Measurements from ENCODE around the gene PGK1. TPM values are rescaled to one million over a fixed set of nuclear protein-coding genes. Genes with fewer than 3 reads are reported as not detected.
"Not testable (repeated sequence)": the region's sequence is repeated elsewhere in the genome, so short reads cannot be mapped to it uniquely, and the experiment has no call there.

PGK1 gene
- total RNA-seq (2014; rRNA removed; shearing (Covaris generic)): 569 and 625 TPM in 2 replicates

DNA sequence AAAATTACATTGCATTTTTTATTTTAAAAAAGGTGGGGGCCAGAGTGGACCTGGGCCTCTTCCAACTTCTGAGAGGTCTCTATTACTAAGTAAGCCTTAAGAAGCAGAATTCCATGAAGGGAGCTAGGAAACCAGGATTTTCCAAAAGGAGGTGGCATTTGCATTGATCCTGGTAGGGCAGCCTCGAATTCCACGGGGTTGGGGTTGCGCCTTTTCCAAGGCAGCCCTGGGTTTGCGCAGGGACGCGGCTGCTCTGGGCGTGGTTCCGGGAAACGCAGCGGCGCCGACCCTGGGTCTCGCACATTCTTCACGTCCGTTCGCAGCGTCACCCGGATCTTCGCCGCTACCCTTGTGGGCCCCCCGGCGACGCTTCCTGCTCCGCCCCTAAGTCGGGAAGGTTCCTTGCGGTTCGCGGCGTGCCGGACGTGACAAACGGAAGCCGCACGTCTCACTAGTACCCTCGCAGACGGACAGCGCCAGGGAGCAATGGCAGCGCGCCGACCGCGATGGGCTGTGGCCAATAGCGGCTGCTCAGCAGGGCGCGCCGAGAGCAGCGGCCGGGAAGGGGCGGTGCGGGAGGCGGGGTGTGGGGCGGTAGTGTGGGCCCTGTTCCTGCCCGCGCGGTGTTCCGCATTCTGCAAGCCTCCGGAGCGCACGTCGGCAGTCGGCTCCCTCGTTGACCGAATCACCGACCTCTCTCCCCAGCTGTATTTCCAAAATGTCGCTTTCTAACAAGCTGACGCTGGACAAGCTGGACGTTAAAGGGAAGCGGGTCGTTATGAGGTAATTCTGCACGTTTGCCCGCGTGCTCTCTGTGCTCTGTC is at the start of gene PGK1:
Gene PGK1 (plus strand): TSS at position 626 of the 824 bp plus-strand sequence. CDS start 93 bp downstream, at position 719.
- peak; percentile 97 for DNase-seq (ENCODE audit: low spot score)

DNA sequence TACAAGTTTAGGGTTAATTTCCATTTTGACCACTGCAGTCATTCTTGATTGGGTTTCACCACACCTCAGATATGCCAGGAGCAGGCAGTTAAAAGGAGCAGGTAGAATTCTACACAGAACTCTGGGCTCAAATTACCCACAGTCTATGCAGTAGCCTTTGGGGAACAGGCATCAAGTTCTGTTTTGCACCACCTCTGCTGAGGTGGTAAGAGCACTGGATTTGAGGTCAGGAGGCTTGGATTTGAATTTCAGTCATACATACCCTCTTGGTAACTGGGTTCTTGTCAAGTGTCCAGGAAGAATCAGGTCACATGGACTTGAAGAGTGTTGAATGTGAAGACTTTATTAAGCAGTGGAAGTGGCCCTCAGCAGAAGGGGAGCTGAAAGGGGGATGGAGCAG is 40.4 kb upstream of the PGK1 start:
- no peak for DNase-seq (ENCODE audit: low spot score)

DNA sequence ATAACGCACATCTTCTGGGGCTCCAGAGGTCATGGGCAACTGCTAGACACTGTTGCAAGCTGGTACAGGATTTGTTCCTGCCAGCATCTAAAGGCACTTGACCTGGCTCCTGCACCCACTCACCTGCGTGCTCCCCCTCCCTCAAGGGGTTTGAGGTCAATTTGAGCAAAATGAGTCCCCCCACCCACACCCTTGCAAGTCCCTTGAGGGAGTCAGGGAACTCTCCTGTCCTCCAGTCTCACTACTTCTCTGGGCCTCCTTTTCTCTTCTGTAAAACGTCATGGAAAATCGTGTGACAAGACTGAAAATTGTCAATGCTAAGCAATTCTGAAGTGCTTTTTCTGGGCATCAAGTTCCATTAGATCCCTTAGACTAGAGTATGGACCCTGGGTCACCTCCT is 39.9 kb upstream of the PGK1 start:
- DNase-seq (ENCODE audit: low spot score): no peak

DNA sequence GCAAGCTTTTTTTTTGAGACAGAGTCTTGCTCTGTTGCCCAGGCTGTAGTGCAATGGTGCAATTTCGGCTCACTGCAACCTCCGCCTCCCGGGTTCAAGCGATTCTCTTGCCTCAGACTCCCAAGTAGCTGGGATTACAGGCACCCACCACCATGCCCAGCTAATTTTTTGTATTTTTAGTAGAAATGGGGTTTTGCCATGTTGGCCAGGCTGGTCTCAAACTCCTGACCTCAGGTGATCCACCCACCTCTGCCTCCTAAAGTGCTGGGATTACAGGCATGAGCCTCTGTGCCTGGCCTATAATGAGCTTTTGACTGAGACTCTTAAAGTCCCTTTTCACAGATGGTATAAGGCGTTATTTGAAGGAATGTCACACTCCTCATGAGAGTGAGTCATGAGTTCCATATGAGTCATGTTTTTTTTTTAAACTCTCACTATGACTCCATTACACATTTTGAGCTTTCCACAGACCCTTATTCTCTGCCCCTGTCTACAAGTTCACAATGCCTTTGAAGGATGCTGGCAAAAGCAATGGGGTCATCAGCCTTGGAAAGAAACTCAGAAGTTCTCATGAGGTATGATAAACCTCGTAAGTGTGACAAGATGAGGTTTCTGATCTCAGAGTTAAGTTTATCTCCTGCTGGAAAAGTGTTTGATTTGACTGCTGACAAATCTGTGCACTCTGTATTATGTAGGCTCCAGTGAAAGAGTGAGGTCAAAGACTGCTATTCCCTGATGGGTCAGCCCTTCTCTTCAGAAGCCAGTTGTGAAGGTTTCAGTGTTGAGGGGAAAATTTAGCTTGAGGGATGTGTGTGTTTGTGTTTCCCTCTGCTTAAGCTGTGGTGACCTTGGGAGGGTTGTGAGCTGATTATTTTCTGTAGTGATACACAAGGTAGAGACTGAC is 39.1 kb upstream of the PGK1 start:
- DNase-seq (ENCODE audit: low spot score): peak; percentile 58

DNA sequence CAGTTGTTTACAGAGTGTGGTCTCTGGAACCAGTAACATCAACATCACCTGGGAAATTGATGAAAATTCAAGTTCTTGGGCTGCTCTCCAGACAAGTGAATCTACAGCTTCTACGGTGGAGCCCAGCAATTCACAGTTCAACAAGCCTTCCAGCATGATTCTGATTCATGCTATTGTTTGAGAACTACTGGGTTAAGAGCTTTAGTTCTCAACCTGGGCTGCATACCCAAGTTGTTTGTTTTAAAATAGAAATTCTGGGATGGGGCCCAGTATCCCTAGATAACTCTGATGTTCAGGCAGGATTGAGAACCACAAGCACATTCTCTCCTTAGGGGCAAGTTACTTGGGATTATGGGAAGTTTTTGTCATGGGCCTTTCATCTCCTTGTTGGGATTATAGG is 37.9 kb upstream of the PGK1 start:
- peak; percentile 4 for DNase-seq (ENCODE audit: low spot score)

DNA sequence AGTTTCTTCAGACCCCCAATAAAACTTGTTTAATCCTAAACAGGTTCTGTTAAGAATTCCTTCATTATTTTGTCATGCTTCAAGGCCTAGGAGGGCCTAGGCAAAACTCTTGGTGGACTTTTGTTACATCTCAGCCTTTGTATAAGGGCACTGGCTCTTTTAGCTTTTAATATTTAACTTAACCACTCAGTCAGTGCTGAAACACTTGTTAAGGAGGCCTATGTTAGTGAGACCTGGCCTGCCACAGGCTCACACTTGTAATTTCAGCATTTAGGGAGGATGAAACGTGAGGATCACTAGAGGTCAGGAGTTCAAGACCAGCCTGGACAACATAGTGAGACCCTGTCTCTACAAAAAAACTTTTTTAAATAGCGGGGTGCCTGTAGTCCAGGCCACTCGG is 32.7 kb upstream of the PGK1 start:
- DNase-seq (ENCODE audit: low spot score): no peak

DNA sequence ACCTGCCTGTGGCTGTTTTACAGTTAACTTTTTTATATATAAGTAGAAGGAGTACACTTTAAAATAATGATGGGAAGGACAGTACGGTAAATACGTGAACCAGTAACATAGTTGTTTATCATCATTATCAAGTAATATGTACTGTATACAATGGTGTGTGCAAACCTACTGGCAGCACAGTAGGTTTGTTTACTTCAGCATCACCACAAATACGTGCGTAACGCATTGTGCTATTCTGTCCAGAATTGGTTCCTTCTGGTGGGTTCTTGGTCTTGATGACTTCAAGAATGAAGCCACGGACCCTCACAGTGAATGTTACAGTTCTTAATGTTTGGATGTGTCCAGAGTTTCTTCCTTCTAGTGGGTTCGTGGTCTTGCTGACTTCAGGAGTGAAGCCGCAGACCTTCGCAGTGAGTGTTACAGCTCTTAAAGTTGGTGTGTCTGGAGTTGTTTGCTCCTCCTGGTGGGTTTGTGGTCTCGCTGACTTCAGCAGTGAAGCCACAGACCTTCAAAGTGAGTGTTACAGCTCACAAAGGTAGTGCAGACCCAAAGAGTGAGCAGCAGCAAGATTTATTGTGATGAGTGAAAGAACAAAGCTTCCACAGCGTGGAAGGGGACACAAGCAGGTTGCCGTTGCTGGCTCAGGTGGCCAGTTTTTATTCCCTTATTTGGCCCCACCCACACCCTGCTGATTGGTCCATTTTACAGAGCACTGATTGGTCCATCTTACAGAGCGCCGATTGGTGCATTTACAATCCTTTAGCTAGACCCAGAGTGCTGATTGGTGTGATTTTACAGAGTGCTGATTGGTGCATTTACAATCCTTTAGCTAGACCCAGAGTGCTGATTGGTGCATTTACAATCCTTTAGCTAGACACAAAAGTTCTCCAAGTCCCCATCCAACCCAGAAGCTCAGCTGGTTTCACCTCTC is 30.6 kb upstream of the PGK1 start:
- not testable (repeated sequence) for DNase-seq (ENCODE audit: low spot score)

DNA sequence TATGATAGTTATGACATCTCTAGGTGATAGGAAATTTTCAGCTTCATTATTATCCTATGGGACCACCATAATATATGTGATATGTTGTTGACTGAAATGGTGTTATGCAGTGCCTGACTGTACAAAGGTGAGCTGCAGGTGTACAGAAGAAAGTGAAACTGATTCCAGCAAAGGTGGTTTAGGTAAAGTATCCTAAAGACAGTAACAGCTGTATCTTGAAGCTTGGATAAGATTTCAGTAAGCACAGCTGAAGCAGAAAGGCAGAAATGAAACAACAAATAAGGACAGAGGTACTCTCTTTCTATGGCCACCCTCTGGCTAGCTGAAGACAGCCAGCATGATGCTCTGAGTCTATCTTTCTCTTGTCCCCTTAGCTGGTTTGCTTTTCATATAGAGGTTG is 30.0 kb upstream of the PGK1 start:
- no peak for DNase-seq (ENCODE audit: low spot score)

DNA sequence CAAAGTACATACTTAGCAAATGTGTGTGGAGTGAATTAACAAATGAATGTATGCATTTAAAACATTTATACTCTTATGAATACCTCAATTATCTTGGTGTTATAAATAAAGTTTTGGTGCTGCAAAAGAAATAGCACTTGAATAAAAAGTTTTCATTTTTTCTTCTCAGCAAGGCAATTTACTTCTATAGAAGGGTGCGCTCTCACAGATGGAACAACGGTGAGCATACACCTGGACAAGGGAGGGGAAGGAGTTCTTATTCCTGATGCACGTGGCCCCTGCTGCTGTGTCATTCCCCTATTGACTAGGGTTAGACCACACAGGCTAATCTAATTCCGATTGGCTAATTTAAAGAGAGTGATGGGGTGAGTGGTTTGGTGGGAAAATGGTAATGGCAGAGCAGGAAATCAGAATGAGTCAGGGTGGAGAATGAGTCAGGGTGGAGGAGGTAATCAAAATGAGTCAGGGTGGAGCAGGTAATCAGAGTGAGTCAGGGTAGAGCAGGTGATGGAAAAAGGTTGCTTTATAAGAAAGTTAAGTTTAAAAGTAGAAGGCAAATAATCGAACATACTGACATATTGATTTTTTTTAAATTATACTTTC is 28.2 kb upstream of the PGK1 start:
- DNase-seq (ENCODE audit: low spot score): no peak

DNA sequence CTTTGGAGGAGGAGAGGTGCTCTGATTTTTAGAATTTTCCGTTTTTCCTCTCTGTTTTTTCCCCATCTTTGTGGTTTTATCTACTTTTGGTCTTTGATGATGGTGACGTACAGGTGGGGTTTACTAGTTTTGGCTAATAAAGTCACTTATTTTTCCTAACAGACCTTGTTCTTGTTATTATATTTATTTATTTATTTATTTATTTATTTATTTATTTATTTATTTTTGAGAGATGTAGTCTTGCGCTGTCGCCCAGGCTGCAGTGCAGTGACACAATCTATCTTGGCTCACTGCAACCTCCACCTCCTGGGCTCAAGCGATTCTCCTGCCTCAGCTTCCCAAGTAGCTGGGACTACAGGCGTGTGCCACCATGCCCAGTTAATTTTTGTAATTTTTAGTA is 22.6 kb upstream of the PGK1 start:
- not testable (repeated sequence) for DNase-seq (ENCODE audit: low spot score)

DNA sequence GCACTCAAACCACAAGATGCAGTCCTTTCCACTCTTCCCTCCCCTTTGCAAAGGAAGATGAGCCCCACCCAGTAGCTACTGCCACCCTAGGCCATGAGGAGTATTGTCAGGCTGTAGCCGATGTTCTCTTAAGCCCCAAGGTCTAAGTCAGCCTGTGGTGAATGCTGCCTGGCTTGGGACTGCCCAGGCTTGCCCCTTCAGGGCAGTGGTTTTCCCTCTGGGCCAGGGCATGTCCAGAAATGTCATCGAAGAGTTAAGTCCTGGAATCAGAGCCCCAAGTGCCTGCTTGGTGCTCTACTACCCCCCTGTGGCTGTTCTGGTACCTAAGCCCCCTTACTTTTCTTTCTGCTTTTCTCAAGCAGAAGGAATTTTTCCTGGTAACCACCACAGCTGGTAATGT is 11.8 kb upstream of the PGK1 start:
- peak; percentile 48 for DNase-seq (ENCODE audit: low spot score)

DNA sequence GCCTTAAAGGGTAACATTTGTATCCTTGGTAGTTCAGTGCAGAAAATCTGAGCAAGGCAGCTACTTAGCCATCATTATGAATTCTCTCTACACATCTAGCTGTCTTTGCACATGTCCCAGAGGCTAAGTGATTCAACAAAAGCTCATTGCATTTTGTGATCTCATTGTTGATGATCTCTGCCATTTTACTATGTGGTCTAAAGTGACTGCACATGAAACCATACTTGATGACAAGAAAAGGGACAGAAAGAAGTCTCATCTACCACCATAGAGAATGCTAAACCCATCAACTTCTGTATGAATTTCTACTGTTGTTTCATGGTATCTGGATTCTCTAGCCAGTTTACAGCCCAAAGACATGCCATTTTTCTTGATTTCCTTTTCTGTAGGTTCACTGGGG is 5.9 kb upstream of the PGK1 start:
- no peak for DNase-seq (ENCODE audit: low spot score)

DNA sequence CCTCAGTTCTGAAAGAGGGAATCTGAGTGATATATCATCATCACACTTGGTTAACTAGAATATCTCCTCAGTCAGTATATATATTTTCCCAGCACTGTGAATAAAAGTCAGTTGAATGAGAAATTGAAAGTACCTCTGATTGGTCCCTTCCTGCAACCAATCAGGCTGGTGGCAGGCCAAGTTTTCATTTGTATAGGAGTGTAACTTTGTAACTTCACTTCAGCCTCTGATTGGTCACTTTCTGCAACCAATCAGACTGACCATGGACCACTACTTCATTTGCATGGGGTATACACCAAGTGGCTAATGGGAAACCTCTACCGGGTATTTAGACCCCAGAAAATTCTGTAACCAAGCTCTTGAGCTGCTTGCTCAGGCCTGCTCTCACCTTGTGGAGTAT is 2.0 kb upstream of the PGK1 start:
- peak; percentile 12 for DNase-seq (ENCODE audit: low spot score)

DNA sequence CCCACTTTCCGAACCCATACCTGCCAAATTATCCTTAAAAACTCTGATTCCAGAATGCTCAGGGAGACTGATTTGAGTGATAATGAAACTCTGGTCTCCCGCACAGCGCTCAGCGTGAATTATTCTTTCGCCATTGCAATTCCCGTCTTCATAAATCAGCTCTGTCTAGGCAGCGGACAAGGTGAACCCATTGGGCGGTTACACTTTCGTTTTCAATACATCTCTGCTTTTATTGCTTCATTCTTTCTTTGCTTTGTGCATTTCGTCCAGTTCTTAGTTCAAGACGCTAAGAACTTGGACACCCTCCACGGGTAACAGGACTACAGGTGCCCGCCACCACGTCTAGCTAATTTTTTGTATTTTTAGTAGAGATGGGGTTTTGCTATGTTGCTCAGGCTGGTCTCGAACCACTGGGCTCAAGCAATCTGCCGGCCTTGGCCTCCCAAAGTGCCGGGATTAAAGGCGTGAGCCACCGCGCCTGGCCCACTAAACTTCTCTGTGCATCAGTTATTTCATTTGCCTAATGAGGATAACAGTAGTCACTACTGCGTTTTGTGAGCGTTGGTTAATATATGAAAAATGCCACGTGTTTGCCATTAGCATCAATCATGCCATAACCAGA is 936 bp upstream of the PGK1 start:
- no peak for DNase-seq (ENCODE audit: low spot score)

DNA sequence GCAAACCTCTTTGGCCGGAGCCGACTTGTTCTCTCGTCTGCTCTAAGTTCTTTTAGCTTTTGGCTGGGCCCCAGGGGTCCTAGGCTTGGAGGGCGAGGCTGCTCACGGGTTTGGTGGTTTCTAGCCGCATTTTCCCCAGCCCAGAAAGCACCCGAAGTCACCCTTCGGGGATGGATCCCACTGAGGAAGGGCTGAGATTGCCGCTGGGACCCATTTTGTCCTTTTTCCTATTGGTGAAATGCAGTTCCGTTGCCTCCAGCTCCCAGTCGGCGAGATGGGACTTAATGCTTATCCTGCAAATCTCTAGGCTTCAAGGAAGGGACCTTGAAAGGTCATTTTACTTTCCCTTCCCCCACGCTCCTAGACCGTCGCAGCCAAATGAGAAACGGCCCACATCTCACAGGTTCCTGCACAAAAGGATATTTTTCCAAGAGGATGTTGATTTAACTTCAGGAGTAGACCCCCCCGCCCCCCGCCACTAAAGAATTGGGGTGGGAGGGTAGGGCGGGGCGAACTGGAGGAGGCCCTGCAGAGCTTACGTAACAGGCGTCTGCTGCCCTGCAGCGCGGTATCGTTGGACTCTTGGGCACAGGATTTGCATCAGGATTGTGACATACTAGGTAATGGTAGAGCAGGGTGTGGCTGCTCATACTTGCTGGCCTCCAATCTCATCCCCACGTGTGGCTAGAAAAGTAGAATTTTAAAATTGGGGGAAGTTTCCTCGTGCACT is 564 bp downstream of the PGK1 start:
- peak; percentile 45 for DNase-seq (ENCODE audit: low spot score)

DNA sequence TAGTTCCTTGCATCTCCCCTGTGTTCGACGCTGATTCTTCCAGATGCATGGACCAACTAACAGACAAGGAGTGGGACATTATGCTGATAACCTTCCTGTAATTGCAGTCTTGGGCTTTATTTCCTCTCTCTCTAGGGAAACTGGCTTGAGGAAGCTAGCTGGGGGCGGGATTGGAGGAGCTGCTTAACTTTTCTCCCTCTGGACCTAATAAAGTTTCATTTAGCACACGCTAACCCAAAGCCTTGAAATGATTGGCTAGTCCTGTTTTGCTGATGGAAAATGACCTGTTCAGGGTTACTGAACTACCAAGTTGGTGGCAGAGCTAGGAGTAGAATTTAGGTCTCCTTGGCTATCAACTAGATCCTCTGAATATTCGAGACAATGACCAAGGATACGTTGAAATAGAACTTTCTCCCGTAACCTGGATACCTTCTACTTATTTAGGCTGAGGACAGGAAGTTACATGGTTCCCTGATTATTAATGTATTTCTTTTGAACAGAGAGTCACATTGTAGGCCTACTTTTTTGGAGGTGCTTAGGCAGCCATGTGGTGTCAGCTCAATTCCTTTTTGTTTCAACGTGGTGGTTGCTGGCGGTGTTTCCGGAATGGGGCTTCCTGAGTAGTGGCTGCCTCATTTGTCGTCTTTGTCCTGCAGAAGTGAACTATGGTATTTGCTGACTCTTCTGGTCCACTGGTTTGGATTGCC is 2.0 kb downstream of the PGK1 start:
- DNase-seq (ENCODE audit: low spot score): no peak

DNA sequence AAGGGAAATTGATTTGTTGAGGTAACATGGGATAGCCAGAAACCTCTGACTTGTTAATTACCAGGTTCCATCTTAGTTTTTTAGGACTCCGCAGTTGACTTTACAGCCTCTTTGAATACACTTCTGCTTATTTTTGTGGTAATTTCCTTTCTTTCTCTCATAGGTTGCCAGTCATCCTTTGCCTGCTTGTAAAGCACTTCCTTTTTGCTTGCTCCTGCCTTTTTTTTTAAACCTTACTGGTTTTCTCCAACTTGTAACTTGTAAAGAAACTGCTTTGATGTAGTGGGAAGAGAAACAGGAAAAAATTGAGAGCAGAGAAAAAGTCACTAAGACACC is 2.6 kb downstream of the PGK1 start:
- no peak for DNase-seq (ENCODE audit: low spot score)

DNA sequence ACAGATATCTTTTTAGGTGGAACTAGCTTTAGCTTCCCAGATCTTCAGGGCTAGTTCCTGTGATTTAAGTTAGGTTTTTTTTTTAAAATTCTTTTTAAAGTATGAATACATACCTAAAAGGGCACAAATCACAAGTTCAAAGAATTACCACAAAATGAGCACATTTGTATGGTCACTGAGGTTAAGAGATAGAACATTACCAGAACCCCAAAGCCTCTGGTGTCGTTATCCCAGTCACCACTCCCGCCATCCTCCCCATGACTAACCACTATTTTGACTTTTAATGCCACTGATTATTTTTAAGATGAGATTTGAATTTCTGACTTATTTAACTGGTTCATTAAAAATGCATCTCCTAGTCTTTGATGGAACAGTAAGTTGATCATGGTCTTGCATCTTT is 5.4 kb downstream of the PGK1 start:
- no peak for DNase-seq (ENCODE audit: low spot score)

DNA sequence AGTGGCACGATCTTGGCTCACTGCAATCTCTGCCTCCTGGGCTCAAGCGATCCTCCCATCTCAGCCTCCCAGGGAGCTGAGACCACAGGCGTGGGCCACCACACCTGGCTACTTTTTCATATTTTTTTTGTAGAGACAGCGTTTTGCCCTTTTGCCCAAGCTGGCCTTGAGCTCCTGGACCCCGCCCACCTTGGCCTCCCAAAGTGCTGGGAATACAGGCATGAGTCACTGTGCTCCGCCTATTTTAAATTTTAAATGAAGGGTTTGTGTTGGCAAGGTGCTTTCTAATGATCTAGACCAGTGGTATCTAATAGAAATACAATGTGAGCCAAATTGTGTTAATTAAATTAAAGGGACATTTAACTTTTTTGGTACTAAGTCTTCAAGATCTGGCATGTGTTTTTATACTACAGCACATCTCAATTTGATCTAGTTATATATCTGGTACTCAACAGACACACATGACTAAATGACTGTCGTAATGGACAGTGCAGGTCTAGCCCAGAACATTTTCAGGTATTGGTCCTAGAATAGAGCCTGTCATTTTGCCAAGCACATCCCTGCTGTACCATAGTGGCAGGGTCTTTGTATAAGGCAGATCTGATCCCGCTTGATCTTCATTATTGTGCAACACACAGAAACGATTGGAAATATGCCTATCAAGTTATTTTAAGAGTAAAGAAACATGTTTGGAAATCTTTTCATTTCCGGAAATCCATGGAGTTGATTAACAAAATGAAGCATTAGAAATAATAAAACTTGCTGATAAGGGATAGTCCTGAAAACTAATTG is 7.3 kb downstream of the PGK1 start:
- no peak for DNase-seq (ENCODE audit: low spot score)

Measured in H4 (cell line).